A549 (cell line): ENCODE measurements around the gene MIS18BP1.

Experiments
- BHLHE40 ChIP-seq: IDR thresholded peaks from 2 replicates; pipeline ENCODE4 v1.6.1; 2012; ENCODE audit warnings: low read depth, low read length, inconsistent platforms
- EHMT2 ChIP-seq: fragments of 200-600 bp; sonication (generic); IDR thresholded peaks from 2 replicates; pipeline ENCODE4 v1.6.1; 2016; ENCODE audit warnings: antibody characterized with exemption, low read depth, mild to moderate bottlenecking, moderate library complexity
- JUN ChIP-seq, 2 experiments: fragments of >200 bp; sonication (Bioruptor Twin); formaldehyde crosslinking; IDR thresholded peaks; 2 replicates in 1 of 2; 3 replicates in 1 of 2; pipeline ENCODE4 v1.6.1; 2016 to 2017
- NR3C1 ChIP-seq: fragments of >200 bp; sonication (Bioruptor Twin); formaldehyde crosslinking; IDR thresholded peaks from 3 replicates; pipeline ENCODE4 v1.6.1; 2017
- PHF8 ChIP-seq: fragments of 200-600 bp; sonication (generic); IDR thresholded peaks from 2 replicates; pipeline ENCODE4 v1.6.1; 2016; ENCODE audit warnings: low read depth, mild to moderate bottlenecking, antibody characterized with exemption, moderate library complexity, borderline replicate concordance
- POLR2AphosphoS2 ChIP-seq: conservative IDR thresholded peaks from 2 replicates; pipeline ENCODE4 v1.6.1; 2012; ENCODE audit warnings: low read length, improper control_type of control experiment, inconsistent platforms
- TFCP2L1 ChIP-seq: fragments of 250-450 bp; sonication (Bioruptor Pico); IDR thresholded peaks from 2 replicates; pipeline ENCODE4 v1.5.0; 2021; ENCODE audit warnings: mild to moderate bottlenecking
- TF ChIP-seq, protein P1 (sequence below): fragments of 200-600 bp; sonication (generic); IDR thresholded peaks from 2 replicates; pipeline ENCODE4 v1.6.1; 2016; ENCODE audit warnings: antibody characterized with exemption, mild to moderate bottlenecking, moderate library complexity
- TF ChIP-seq, protein P2 (sequence below): IDR thresholded peaks from 2 replicates; pipeline ENCODE4 v1.6.1; 2012; ENCODE audit warnings: low read depth, borderline replicate concordance
- TF ChIP-seq, protein P3 (sequence below): fragments of >200 bp; sonication (Bioruptor Twin); formaldehyde crosslinking; IDR thresholded peaks from 3 replicates; pipeline ENCODE4 v1.5.1; 2016
- TF ChIP-seq, protein P4 (sequence below): IDR thresholded peaks from 2 replicates; pipeline ENCODE4 v1.6.1; 2012

DNA sequence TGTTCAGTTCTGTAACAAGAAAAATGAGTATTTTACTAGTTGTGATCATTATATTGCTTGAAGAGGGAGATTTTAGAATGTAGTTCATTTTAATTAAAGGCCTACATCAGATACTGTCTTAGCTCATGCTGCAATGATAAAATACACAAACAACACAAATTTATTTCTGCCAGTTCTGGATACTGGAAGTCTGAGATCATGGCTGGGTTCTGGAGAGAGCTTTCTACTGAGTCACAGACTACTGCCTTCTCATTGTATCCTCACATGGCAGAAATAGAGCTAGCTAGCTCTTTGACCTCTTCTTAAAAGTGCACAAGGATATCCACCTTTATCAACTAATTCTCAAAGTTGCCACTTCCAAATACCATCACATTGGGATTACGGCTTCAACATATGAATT, 53.8 kb downstream of the MIS18BP1 start:
- TF ChIP-seq, protein P1, sequence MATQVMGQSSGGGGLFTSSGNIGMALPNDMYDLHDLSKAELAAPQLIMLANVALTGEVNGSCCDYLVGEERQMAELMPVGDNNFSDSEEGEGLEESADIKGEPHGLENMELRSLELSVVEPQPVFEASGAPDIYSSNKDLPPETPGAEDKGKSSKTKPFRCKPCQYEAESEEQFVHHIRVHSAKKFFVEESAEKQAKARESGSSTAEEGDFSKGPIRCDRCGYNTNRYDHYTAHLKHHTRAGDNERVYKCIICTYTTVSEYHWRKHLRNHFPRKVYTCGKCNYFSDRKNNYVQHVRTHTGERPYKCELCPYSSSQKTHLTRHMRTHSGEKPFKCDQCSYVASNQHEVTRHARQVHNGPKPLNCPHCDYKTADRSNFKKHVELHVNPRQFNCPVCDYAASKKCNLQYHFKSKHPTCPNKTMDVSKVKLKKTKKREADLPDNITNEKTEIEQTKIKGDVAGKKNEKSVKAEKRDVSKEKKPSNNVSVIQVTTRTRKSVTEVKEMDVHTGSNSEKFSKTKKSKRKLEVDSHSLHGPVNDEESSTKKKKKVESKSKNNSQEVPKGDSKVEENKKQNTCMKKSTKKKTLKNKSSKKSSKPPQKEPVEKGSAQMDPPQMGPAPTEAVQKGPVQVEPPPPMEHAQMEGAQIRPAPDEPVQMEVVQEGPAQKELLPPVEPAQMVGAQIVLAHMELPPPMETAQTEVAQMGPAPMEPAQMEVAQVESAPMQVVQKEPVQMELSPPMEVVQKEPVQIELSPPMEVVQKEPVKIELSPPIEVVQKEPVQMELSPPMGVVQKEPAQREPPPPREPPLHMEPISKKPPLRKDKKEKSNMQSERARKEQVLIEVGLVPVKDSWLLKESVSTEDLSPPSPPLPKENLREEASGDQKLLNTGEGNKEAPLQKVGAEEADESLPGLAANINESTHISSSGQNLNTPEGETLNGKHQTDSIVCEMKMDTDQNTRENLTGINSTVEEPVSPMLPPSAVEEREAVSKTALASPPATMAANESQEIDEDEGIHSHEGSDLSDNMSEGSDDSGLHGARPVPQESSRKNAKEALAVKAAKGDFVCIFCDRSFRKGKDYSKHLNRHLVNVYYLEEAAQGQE = no peak
- TF ChIP-seq, protein P2, sequence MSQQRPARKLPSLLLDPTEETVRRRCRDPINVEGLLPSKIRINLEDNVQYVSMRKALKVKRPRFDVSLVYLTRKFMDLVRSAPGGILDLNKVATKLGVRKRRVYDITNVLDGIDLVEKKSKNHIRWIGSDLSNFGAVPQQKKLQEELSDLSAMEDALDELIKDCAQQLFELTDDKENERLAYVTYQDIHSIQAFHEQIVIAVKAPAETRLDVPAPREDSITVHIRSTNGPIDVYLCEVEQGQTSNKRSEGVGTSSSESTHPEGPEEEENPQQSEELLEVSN = no peak
- TF ChIP-seq, protein P3, sequence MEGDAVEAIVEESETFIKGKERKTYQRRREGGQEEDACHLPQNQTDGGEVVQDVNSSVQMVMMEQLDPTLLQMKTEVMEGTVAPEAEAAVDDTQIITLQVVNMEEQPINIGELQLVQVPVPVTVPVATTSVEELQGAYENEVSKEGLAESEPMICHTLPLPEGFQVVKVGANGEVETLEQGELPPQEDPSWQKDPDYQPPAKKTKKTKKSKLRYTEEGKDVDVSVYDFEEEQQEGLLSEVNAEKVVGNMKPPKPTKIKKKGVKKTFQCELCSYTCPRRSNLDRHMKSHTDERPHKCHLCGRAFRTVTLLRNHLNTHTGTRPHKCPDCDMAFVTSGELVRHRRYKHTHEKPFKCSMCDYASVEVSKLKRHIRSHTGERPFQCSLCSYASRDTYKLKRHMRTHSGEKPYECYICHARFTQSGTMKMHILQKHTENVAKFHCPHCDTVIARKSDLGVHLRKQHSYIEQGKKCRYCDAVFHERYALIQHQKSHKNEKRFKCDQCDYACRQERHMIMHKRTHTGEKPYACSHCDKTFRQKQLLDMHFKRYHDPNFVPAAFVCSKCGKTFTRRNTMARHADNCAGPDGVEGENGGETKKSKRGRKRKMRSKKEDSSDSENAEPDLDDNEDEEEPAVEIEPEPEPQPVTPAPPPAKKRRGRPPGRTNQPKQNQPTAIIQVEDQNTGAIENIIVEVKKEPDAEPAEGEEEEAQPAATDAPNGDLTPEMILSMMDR = no peak
- no peak for TF ChIP-seq PHF8
- TF ChIP-seq, protein P4, sequence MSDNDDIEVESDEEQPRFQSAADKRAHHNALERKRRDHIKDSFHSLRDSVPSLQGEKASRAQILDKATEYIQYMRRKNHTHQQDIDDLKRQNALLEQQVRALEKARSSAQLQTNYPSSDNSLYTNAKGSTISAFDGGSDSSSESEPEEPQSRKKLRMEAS = no peak
- no peak for TF ChIP-seq TFCP2L1 (CRISPR knock-in tag)
- no peak for TF ChIP-seq NR3C1
- no peak for TF ChIP-seq BHLHE40
- no peak for TF ChIP-seq JUN (IDR thresholded peaks at IDR 0.05)
- no peak for TF ChIP-seq EHMT2
- no peak for TF ChIP-seq POLR2AphosphoS2
